ENCODE data around the gene GDPD4.

- no peak for TF ChIP-seq CTCF (IDR thresholded peaks at IDR 0.05)
- TF ChIP-seq REST (IDR thresholded peaks at IDR 0.05; ENCODE audit: insufficient read depth in 1 of 2, low read depth in 2 of 2, low read length in 1 of 2), result no peak
- no peak for TF ChIP-seq POLR2AphosphoS5 (IDR thresholded peaks at IDR 0.05; ENCODE audit: low read depth, low read length)
- no peak for TF ChIP-seq SIN3A (IDR thresholded peaks at IDR 0.05; ENCODE audit: borderline replicate concordance, insufficient read depth, low read depth, low read length)
- TF ChIP-seq TCF7L2 (IDR thresholded peaks at IDR 0.05; ENCODE audit: low read depth, low read length), result no peak
These were observed 89.0 kb downstream of the GDPD4 start for GRCh38 chr11:77212314-77213007.
